Measurements from ENCODE around the gene CD72. TPM values are rescaled to one million over a fixed set of nuclear protein-coding genes. Genes with fewer than 3 reads are reported as not detected.
"Not testable (repeated sequence)": the region's sequence is repeated elsewhere in the genome, so short reads cannot be mapped to it uniquely, and the experiment has no call there.

The CD72 gene
- total RNA-seq, 2 experiments from 2014 or later = 13.1 to 15.5 TPM

DNA sequence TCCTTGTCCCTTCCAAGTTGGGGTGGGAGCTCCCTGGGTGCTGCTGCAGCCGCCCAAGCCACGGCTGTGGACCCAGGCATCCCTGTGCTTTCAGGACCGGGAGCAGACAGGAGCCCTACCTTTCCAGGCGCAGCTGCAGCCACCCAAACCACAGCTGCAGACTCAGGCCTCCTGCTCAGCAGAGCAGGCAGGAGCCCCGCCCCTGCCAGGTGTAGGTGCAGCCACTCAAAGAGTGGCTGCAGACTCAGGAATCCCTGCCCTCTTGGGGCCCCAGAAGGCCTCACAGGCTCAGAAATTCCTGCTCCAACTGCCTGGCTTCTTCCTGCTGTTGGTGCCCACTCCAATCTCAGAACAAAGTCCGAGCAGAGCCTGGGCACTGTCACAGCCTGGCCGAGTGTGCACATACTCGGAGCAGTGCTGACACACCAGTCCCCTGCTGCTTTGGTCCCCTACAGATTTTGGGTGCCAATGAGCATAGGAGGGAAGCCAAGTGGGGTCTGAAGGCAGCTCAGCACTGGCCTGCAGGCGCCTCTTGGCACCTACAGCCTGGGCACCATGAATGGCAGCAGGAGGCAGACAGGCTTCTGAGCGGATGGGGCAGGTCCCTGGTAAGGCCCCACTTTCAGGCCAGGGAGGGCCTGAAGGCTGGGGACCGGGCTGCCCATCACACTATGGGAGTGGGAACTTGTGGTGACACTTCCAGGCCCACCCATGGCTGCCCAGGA is 19.2 kb downstream of the CD72 start:
- ChIA-PET POLR2A (no interaction called here), CTCF (interaction anchor here (0.9 to 2.0 kb wide), 8 partner anchors 12 to 97 kb away, joined by 3 to 10 read pairs (median 5); no protein-coding TSS in a partner anchor)
- Mint-ChIP-seq H3K36me3 (ENCODE audit: low read depth) (peaks cover 5% of the 10 kb centered on the region), H3K4me1 (ENCODE audit: low read depth) (peaks cover 14% of the 10 kb centered on the region), H3K27ac (no peak overlapping the region), H3K4me3 (no peak overlapping the region), H3K9me3 (peaks cover 3% of the 10 kb centered on the region), H3K27me3 (no peaks in the 10 kb centered on the region)
- TF ChIP-seq, protein P1, sequence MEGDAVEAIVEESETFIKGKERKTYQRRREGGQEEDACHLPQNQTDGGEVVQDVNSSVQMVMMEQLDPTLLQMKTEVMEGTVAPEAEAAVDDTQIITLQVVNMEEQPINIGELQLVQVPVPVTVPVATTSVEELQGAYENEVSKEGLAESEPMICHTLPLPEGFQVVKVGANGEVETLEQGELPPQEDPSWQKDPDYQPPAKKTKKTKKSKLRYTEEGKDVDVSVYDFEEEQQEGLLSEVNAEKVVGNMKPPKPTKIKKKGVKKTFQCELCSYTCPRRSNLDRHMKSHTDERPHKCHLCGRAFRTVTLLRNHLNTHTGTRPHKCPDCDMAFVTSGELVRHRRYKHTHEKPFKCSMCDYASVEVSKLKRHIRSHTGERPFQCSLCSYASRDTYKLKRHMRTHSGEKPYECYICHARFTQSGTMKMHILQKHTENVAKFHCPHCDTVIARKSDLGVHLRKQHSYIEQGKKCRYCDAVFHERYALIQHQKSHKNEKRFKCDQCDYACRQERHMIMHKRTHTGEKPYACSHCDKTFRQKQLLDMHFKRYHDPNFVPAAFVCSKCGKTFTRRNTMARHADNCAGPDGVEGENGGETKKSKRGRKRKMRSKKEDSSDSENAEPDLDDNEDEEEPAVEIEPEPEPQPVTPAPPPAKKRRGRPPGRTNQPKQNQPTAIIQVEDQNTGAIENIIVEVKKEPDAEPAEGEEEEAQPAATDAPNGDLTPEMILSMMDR (IDR thresholded peaks at IDR 0.05) = no peak
- no peak for DNase-seq
- ATAC-seq = no peak
- intact Hi-C loops (cut with micrococcal nuclease) = no loop called here

DNA sequence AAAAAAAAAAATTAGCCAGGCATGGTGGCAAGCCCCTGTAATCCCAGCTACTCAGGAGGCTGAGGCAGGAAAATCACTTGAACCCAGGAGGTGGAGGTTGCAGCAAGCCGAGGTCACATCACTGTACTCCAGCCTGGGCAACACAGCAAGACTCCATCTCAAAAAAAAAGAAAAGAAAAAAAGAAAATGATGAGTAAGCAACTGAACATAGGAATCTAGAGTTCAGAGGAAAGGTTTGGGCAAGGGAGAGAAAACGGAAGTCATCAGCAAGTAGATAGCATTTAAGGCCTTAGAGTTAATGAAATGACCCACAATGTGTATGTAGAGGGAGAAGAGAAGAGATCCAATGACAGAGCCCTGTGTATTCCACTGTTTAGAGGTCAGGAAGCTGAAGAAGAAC is 21.3 kb downstream of the CD72 start:
- CTCF ChIA-PET; DNase-seq; H3K4me3 Mint-ChIP-seq; H3K27ac Mint-ChIP-seq; POLR2A ChIA-PET; ATAC-seq; H3K4me1 Mint-ChIP-seq (ENCODE audit: low read depth); intact Hi-C loops (cut with micrococcal nuclease); H3K27me3 Mint-ChIP-seq: not testable (repeated sequence)
- peaks cover 20% of the 10 kb centered on the region for H3K9me3 Mint-ChIP-seq
- peaks cover 16% of the 10 kb centered on the region for H3K36me3 Mint-ChIP-seq (ENCODE audit: low read depth)

GRCh38 chr9:35594471-35594870 is 23.7 kb downstream of the CD72 start:
- H3K36me3 Mint-ChIP-seq (ENCODE audit: low read depth) = peaks cover 21% of the 10 kb centered on the region
- no peak for ATAC-seq
- ChIA-PET POLR2A (no interaction called here), CTCF (no interaction called here)
- no peak overlapping the region for H3K27ac Mint-ChIP-seq
- peaks cover 22% of the 10 kb centered on the region for H3K9me3 Mint-ChIP-seq
- H3K27me3 Mint-ChIP-seq = no peaks in the 10 kb centered on the region
- TF ChIP-seq, protein P1 (IDR thresholded peaks at IDR 0.05) = no peak
- no peak overlapping the region for H3K4me3 Mint-ChIP-seq
- intact Hi-C loops (cut with micrococcal nuclease) = no loop called here
- H3K4me1 Mint-ChIP-seq (ENCODE audit: low read depth) = no peaks in the 10 kb centered on the region
- no peak for DNase-seq

DNA sequence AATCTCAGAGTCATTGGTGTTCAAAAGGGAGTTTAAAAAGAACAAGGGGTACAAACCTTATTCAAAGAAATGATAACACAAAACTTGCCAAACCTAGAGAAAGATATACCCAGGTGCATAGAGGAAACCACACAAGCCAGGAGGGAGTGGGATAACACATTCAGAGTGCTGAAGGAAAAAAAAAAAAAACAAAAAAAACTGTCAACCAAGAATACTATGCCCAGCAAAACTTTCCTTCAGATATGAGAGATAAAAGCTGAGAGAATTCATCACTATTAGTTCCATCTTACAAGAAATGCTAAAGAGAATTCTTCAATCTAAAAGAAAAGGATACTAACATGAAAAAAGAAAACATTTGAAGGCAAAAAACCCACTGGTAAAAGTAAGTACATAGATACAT is 24.6 kb downstream of the CD72 start:
- ATAC-seq (no peak), DNase-seq (no peak)
- peaks cover 21% of the 10 kb centered on the region for H3K36me3 Mint-ChIP-seq (ENCODE audit: low read depth)
- TF ChIP-seq, protein P1 (IDR thresholded peaks at IDR 0.05) = no peak
- CTCF ChIA-PET = interaction anchor here (0.7 to 1.8 kb wide), 2 partner anchors 10 to 102 kb away, joined by 3 to 5 read pairs; no protein-coding TSS in a partner anchor
- POLR2A ChIA-PET = interaction anchor here (0.6 kb wide), 1 partner anchor 15 kb away, joined by 4 read pairs; no protein-coding TSS in a partner anchor
- H3K9me3 Mint-ChIP-seq = peaks cover 24% of the 10 kb centered on the region
- H3K4me1 Mint-ChIP-seq (ENCODE audit: low read depth) = no peaks in the 10 kb centered on the region
- H3K4me3 Mint-ChIP-seq = no peak overlapping the region
- H3K27ac Mint-ChIP-seq = no peak overlapping the region
- intact Hi-C loops (cut with micrococcal nuclease) = no loop called here
- H3K27me3 Mint-ChIP-seq = no peaks in the 10 kb centered on the region

DNA sequence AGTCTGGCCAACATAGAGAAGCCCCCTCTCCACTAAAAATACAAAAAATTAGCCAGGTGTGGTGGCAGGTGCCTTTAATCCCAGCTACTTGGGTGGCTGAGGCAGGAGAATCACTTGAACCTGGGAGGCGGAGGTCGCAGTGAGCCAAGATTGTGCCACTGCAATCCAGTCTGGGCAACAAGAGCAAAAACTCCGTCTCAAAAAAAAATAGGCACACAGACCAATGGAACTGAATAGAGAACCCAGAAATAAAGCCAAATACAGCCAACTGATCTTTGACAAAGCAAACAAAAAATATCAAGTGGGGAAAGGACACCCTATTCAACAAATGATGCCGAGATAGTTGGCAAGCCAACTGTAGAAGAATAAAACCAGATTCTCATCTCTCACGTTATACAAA is 29.7 kb downstream of the CD72 start:
- POLR2A ChIA-PET = interaction anchor here (0.9 kb wide), 1 partner anchor 25 kb away, joined by 3 read pairs; no protein-coding TSS in a partner anchor
- H3K27ac Mint-ChIP-seq; H3K27me3 Mint-ChIP-seq; DNase-seq; H3K4me3 Mint-ChIP-seq; H3K4me1 Mint-ChIP-seq (ENCODE audit: low read depth); CTCF ChIA-PET; ATAC-seq; intact Hi-C loops (cut with micrococcal nuclease): not testable (repeated sequence)
- Mint-ChIP-seq H3K9me3 (peaks cover 27% of the 10 kb centered on the region), H3K36me3 (ENCODE audit: low read depth) (peaks cover 26% of the 10 kb centered on the region)

DNA sequence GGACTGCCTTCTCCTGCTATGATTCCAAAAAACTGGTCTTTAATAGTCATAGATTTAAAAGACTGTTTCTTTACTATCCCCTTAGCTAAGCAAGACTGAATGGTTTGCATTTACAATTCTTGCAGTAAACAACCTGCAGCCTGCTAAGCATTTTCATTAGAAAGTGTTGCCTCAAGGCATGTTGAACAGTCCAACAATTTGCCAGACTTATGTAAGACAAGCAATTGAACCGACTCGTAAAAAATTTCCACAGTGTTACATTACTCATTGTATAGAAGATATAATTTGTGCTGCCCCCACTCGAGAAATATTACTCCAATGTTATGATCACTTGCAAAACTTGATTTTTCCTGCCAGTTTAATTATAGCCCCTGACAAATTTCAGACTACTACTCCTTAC is 33.5 kb downstream of the CD72 start:
- intact Hi-C loops (cut with micrococcal nuclease); H3K27ac Mint-ChIP-seq; H3K4me1 Mint-ChIP-seq (ENCODE audit: low read depth); H3K4me3 Mint-ChIP-seq; H3K27me3 Mint-ChIP-seq; DNase-seq; ATAC-seq; POLR2A ChIA-PET: not testable (repeated sequence)
- peaks cover 31% of the 10 kb centered on the region for H3K36me3 Mint-ChIP-seq (ENCODE audit: low read depth)
- CTCF ChIA-PET = interaction anchor here (1.6 kb wide), 1 partner anchor 19 kb away, joined by 3 read pairs; no protein-coding TSS in a partner anchor
- peaks cover 27% of the 10 kb centered on the region for H3K9me3 Mint-ChIP-seq

GRCh38 chr9:35583521-35583920 is 34.7 kb downstream of the CD72 start:
- H3K36me3 Mint-ChIP-seq (ENCODE audit: low read depth) = peaks cover 39% of the 10 kb centered on the region
- intact Hi-C loops (cut with micrococcal nuclease); ATAC-seq; H3K27me3 Mint-ChIP-seq; H3K4me3 Mint-ChIP-seq; H3K27ac Mint-ChIP-seq; DNase-seq; CTCF ChIA-PET: not testable (repeated sequence)
- peaks cover 35% of the 10 kb centered on the region for H3K9me3 Mint-ChIP-seq
- POLR2A ChIA-PET = interaction anchor here (0.6 kb wide), 1 partner anchor 50 kb away, joined by 3 read pairs; no protein-coding TSS in a partner anchor
- peaks cover 18% of the 10 kb centered on the region for H3K4me1 Mint-ChIP-seq (ENCODE audit: low read depth)

DNA sequence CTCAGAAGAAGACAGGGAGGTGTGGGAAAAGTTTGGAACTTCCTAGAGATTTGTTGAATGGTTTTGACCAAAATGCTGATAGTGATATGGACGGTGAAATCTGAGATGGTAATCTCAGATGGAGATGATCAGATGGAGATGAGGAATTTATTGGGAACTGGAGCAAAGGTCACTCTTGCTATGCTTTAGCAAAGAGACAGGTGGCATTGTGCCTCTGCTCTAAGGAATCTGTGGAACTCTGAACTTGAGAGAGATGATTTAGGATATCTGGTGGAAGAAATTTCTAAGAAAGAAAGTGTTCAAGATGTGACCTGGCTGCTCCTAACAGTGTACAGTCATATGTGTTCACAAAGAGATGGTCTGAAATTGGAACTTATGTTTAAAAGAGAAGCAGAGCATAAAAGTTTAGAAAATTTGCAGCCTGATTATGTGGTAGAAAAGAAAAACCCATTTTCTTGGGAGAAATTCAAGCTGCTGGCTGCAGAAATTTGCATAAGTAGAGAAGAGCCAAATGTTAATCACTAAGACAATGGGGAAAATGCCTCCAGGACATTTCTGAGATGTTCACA is 38.5 kb downstream of the CD72 start:
- ATAC-seq; POLR2A ChIA-PET; CTCF ChIA-PET; H3K27me3 Mint-ChIP-seq; H3K4me3 Mint-ChIP-seq; DNase-seq; intact Hi-C loops (cut with micrococcal nuclease): not testable (repeated sequence)
- Mint-ChIP-seq H3K9me3 (peaks cover 25% of the 10 kb centered on the region), H3K27ac (peak overlapping the region; percentile 73), H3K36me3 (ENCODE audit: low read depth) (peaks cover 36% of the 10 kb centered on the region), H3K4me1 (ENCODE audit: low read depth) (peaks cover 18% of the 10 kb centered on the region)

Data from activated CD8-positive, alpha-beta T cell treated with anti-CD3 and anti-CD28 coated beads for 36 hours (primary cell).